Raji (cell line): Measurements from ENCODE around the gene ADAMTS17.

Experiments
- POLR2A ChIP-seq: IDR thresholded peaks from 2 replicates; pipeline ENCODE4 v1.6.1; 2011; ENCODE audit warnings: low read depth, low read length, control low read depth; ENCODE audit not compliant: insufficient read depth

ADAMTS17 gene

DNA sequence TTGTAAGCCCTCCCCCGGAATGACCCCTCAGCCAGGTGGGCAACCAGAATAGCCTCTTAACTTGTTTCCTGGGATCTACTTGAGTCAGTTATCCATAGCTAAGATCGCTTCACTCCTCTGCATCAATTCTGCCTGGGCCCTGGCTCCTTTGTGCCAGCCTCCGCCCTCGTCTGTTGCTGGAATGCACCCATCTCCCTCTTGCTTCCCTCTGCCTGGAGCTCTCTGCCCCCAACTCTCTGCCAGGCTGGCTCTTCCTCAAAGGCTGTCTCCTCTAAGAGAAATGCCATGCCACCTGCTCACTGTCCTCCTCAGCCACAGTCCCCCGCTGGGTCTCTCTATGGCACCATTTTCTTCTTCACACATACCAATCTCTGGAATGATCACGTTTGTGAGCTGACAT is 240.8 kb downstream of the ADAMTS17 start:
- no peak for TF ChIP-seq POLR2A

DNA sequence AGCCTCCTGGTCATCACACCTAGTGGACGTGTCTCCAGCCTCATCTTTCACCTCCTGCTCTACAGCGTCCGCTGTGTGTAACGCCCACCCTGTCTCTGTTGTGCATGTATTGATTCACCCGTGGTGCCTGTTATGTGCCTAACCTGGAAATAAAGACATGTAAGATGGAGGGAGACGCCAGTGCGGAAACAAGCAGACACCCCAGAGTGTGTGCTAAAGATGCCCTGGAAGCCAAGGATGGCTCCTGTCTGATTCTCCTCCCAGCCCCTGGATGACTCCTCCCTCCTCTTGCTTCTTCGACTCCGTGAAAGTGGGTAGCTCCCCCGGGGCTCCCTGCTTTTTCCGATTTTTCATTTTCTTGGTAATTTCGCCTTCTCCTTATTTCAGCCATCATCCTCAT is 241.8 kb downstream of the ADAMTS17 start:
- no peak for TF ChIP-seq POLR2A

DNA sequence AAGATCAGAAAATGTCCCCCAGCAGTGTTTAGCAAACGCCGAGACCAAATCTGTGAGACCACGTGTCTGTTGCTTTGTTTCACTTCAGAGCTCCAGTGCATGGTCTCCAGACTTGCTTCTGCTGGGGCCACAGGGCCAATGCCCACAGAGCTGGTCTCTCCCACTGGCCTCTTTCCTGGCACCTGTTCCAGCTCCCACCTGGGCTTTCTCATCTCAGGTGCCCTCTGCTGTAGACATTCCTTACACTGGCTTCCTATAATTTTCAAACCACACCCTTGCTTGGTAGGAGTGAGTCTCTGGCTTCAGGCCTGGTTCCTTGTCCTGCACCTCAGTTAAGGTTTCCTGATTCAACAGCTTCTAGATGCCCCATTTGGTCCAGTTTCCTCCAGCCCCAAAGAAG is 243.1 kb downstream of the ADAMTS17 start:
- no peak for TF ChIP-seq POLR2A

DNA sequence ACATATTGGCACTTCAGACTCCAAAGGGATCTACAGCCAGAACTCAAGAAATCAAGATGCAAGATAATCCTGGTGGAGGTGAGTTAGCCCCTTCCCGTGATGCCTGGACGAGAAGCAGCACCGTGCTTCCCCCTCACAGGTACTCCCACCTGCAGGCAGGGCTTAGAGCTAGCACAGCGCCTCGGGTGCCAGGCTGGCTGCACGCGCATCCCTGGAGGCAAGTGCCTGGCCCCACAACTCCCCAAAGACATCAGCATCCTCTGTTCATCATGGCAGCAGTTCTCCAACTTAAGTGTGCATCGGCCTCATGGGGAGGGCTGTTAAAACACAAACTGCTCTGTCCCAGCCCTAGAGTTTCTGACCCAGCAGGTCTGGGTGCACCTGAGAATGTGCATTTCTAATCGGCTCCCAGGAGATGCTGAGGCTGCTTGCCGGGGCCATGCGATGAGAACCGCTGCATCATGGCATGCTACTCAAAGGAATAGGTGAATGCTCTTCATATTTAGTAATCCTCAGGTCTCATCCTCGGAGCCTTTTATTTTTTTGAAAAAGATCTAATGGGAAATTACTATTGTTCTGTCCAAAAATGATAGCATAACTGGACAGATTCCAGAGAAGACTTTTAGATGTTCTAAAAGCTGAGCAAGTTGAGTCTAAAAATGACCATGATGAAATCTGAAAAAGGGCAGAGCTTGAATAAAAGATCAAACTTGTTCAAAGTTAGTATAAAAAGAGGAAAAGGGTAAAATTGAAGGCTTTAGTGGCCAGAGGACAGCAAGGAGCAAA is 244.2 kb downstream of the ADAMTS17 start:
- TF ChIP-seq POLR2A = no peak

DNA sequence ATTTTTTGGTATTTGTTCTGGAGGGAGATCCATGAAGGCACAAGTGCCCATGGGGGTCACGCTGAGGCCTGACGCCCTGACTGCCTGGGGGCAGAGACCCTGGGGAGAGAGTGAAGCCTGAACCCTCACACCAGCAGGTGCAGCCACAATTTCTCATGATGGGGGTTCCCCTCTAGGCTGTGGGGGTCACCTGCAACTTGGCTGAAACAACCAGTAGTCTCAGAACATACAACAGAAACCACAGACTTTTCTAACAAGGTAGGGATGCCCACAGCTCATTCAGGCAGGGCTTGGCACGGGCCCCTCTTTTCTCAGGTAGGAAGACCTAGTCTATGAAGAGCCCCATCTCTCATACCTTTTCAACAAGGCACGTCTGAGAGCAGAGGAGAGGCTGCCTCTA is 245.1 kb downstream of the ADAMTS17 start:
- TF ChIP-seq POLR2A = no peak

DNA sequence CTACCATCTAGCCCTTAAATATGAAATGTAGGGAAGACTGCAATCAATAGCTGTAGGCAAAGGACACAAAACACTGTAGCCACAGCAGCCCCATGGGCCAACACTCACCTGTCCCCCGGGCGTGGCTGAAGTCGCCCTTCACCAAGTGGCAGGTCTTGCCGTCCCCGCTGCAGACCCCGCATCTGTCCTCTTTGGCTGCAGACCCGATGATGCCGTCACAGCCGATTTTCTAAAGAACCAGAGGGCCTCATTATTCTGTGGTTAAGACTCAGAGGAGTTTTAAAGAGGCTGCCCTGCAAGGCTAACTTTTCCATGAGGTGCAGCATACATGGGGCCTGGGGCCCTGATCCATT is 245.6 kb downstream of the ADAMTS17 start:
- TF ChIP-seq POLR2A = no peak

DNA sequence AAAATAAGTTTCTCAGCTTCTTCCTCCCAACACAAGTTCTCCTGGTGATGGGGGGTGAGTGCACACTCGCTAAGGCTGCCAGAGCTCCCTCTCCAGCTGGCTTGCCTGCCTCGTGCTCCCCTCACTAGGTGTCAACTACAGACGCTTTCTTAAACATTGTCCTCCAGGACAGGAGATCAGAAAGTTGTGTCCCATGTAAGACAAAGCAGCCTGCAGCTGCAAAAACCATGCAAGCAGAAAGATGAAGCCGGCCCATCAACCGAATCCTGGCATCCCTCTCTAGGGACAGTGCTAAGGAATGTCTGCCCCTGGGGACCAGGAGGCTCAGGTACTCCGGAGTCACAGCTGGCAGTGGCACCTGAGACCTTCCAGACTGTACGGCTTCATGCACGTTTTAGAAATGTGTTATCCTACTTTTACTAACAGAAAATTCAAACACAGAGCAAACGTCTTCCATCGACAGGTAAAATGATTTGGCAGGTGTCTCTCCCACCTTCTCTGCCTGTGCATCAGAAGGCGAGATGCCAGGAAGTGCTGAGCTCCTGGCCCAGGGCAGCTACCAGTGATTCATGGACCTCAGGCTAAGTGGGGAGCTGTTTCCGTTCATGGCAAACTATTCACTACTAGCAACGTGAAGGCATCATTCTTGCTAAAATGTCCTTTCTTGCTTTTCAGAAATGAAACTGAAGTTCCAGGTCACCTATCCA is 246.1 kb downstream of the ADAMTS17 start:
- no peak for TF ChIP-seq POLR2A

DNA sequence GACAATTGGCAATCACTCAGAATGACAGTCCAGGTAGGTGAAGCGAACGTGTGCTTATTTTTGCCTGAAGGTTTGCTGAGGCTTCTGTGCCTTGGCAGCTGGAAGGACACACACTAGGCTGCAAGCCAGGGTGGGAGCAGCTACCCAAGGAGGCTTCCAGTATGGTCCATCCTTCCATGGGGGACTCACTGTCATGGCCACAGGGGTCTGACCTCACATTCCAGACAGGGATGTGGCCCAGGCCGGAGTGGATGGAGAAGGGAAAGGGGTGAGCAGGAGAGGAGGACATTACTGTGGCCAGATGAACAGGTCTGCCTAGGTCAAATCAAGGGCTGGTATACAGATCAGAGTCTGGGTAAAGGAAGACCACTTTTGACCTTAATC is 247.7 kb downstream of the ADAMTS17 start:
- no peak for TF ChIP-seq POLR2A

DNA sequence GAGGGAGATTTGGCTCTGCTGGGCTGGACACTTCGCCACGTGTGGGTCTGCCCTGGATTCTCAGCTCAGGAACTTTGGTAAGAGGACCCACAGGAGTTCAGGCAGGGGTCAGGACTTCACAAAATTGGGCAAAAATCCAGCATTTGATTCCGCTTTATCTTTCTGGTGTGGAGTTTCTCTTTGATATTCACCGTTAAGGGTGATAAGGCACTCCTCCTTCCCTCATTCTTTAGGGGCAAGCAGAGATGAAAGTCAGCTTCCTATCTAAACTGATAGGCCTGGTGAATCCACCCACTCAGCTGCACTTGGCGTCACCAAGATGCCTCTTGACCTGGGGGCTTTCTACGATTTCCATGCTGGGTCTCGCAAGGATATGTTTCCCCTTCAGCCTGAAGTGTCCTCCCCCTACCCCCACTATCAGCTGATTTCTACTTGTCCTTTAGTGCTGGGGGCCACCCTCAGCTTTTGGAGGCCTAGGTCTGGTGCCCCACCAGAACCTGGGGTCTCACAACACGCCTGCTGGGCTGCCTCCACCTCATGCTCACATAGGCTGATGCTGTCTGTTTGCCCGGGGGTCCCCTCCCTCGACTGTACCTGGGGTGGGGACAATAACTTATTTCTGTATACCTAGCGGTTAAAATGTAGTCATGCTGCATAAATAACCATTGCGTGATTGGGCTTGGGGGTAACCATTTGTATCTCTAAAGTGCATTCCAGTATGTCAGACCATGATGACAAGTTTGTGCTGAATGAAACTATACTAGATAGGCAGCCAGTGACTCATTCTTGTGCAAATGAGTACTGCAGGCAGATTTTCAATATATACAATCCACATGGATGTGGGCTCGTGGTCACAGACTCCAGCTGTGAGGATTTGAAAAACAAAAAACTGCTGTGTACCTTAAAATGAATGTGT is 248.3 kb downstream of the ADAMTS17 start:
- no peak for TF ChIP-seq POLR2A

DNA sequence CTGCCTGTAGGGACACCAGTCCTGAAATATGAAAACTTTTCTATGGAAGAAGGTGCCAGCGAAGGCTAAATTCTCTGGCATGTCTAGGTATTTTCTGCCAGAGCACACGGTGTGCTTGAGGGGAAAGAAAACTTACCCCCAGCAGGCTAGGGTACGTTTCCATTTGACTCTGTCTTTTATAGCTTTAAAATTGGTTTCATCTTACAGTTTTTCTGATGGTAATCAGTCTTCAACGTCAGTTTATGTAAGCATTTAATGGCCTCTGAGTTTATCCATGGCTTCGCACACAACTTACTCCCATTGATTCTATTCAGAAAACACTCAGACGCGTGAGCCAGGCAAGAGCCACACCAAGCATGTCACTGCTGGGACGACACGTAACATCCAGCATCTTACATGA is 249.7 kb downstream of the ADAMTS17 start:
- TF ChIP-seq POLR2A = no peak

DNA sequence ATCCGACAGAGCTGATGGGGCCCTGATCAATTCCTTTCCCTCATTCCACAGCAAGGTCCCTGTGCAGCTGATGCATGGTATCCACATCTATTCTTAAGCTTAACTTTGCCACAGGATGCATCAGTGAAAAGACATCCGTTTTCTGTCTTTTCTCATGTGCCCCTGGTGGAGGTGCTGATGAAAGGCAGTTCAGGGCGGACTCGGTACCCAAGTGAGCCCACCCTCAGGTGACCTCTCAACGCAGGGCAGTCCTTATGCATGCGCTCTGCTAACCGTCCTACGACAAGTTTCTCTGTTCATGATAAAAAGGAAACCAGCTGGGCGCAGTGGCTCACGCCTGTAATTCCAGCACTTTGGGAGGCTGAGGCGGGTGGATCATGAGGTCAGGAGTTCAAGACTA is 251.4 kb downstream of the ADAMTS17 start:
- TF ChIP-seq POLR2A = no peak

DNA sequence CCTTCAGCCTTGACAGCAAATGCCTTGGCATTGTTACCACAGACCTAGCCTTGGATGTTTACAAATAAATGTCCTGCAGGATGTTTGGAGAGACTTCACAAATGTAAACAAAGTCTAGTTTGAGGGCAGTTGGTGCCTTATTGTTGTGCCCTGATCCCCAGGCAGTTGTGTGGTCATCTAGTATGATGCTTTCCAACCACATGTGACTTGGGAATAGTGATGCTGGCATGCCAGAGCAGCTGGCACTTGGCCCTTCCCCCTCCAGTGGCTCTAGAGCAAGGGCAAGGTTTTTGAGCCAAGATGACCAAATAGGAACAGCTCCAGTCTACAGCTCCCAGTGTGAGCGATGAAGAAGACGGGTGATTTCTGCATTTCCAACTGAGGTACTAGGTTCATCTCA is 258.2 kb downstream of the ADAMTS17 start:
- TF ChIP-seq POLR2A = no peak

DNA sequence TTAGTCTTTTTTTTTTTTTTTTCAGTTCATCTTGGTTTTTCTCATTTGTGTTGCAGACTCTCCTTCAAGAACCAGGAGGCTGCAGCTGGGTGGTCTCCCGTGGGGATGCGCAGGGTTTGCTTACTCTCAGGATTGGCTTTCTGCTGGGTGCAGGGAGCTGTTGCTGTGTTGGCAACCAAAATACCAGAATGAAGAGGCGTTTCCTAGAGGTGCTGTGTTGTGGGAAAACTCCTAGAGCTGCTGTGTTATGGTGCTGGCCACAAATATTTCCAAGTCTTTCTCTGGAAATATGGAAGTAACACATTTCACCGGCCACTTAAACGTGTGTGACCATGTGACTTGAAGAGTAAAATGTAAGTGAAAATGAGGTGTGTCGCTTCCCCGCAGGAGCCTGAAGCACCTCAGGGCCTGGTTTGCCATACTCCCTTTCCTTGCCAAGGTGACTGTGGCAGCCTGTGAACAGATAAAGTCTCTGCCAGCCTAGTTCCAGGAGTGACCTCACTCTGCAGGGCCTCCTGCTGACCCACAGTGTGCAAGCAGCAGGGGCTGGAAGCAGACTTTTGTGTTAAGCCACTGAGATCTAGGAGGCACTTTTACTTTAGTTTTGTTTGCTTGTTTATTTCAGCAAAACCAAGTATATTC is 258.9 kb downstream of the ADAMTS17 start:
- TF ChIP-seq POLR2A = no peak

DNA sequence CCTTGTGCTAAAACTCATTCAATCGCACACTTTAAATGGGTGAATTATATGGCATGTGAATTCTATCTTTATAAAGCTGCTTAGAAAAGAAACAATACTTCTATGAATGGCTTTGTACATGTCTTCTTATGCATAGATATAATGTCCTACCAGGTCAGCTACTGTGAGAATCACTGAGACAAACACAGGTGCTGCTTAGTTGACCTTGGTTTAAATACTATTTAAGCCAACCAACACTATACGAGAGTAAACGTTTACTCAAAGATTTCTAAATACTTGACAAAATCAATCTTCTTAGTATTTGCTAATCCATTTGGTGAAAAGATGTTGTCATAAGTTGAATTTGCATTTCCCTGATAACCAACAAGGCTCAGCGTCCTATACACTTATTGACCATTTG is 260.3 kb downstream of the ADAMTS17 start:
- no peak for TF ChIP-seq POLR2A
